Suprapubic skin (tissue), 4 donors: ENCODE measurements around the gene TXNIP. TPM values are rescaled to one million over a fixed set of nuclear protein-coding genes. Genes with fewer than 3 reads are reported as not detected.

Experiments used
- DNase-seq, 2 donors: peaks; one replicate each; pipeline ENCODE4 v3.0.0-alpha.2; 2019; ENCODE audit warnings: low spot score in 2 of 2
- H3K27ac ChIP-seq: fragments of 200-600 bp; sonication (generic); one replicate; pipeline ENCODE4 v1.5.1; 2019
- H3K27me3 ChIP-seq: fragments of 200-600 bp; sonication (generic); one replicate; pipeline ENCODE4 v1.5.1; 2019
- H3K36me3 ChIP-seq: fragments of 200-600 bp; sonication (generic); one replicate; pipeline ENCODE4 v1.5.1; 2019
- H3K4me1 ChIP-seq: fragments of 200-600 bp; sonication (generic); one replicate; pipeline ENCODE4 v1.5.1; 2019
- H3K4me3 ChIP-seq: fragments of 200-600 bp; sonication (generic); one replicate; pipeline ENCODE4 v1.5.1; 2019; ENCODE audit warnings: mild to moderate bottlenecking
- H3K9me3 ChIP-seq: fragments of 200-600 bp; sonication (generic); one replicate; pipeline ENCODE4 v1.5.1; 2019
- EP300 ChIP-seq: sonication (generic); formaldehyde crosslinking; IDR thresholded peaks from one replicate; pipeline ENCODE4 v1.6.1; 2017; ENCODE audit warnings: antibody characterized with exemption
- POLR2A ChIP-seq, 2 donors: fragments of 450-650 bp; IDR thresholded peaks; one replicate each; pipeline ENCODE4 v1.6.1; 2017; ENCODE audit warnings: antibody characterized with exemption in 2 of 2, mild to moderate bottlenecking in 2 of 2, moderate library complexity in 2 of 2
- POLR2AphosphoS5 ChIP-seq, 3 donors: sonication (generic); formaldehyde crosslinking; IDR thresholded peaks; one replicate each; pipeline ENCODE4 v1.6.1; 2017; ENCODE audit warnings: antibody characterized with exemption in 3 of 3
- WGBS: methylation state at CpG from one replicate; pipeline ENCODE4 v1.1.5; 2018; 5-methylcytosine and 5-hydroxymethylcytosine counted together
- total RNA-seq, 4 donors: library from RNA; depleted of rRNA; stranded (reverse); fragments of >200 nt; gene quantifications; one replicate each; pipeline ENCODE4 v1.1.0, GENCODE V29; 2016
- TF ChIP-seq, protein P1 (sequence below), 2 donors: fragments of 200-600 bp in 1 of 2; fragments of 450-650 bp in 1 of 2; sonication (generic) in 1 of 2; IDR thresholded peaks; one replicate each; pipeline ENCODE4 v1.5.1; 2016 to 2019; ENCODE audit warnings: antibody characterized with exemption in 2 of 2, mild to moderate bottlenecking in 1 of 2, moderate library complexity in 1 of 2

Gene TXNIP
- total RNA-seq, 4 donors from 2014 or later: 2,326 to 8,649 (median 2,541) TPM

GRCh38 chr1:145958734-145959133 lies 37.6 kb downstream of the TXNIP start:
- H3K4me1 ChIP-seq: peaks cover 84% of the 10 kb centered on the region

DNA sequence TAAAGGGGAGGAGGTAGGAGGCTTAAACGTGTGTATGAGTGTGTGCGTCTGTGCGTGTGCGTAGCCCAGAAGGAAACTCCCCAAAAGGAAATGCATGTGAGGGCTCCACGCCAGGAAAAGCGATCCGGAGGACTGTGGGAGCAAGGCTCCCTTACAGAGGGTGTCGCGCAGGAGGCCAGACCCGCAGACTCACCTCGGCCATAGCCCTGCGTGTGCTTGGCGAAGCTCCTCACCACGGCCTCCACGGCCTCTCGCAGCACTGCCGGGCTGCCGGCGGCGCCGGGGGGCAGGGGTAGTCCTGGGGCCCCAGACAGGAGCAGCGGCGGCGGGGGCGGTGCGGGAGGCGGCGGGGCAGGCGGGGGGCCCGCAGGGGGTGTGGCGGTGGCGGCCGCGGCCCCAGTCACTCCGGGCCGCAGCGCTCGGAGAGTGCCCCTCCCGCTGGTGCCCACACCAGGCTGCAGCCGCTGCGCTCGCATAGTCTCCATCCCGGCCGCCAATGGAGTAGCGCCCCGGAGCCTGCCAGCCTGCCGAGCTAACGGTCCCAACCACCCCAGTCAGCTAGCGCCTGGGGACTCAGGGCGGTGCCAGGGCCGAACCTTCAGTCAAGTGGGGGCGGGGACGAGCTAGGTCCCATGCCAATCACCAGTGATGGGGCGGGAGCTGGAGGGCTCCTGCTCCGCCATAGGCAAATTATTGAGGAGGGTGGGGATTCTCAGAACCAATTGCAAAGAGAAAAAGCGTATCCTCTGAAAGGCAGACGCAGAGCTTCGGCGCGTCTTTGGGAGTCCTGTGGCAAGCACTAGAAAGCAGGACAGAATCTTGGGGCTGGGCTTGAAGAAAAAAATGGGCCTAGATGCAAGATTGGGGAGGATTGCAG lies 38.7 kb downstream of the TXNIP start, which contains the start of gene LIX1L:
Gene LIX1L (minus strand): TSS at position 575 of the 877 bp plus-strand sequence. CDS start 90 bp downstream, at position 485.
- Histone ChIP-seq H3K27ac (peak within 1 kb of the TSS; percentile 91), H3K36me3 (no peaks in the 10 kb centered on the region), H3K9me3 (no peaks in the 10 kb centered on the region), H3K4me3 (peak within 1 kb of the TSS; percentile 76), H3K27me3 (no peaks in the 10 kb centered on the region), H3K4me1 (peaks cover 78% of the 10 kb centered on the region)
- TF ChIP-seq POLR2A (IDR thresholded peaks at IDR 0.05) (peak in 1 of 2 donors; percentile 32), POLR2AphosphoS5 (IDR thresholded peaks at IDR 0.05) (peak in 2 of 3 donors; percentile 29 to 54), EP300 (no peak)
- TF ChIP-seq, protein P1, sequence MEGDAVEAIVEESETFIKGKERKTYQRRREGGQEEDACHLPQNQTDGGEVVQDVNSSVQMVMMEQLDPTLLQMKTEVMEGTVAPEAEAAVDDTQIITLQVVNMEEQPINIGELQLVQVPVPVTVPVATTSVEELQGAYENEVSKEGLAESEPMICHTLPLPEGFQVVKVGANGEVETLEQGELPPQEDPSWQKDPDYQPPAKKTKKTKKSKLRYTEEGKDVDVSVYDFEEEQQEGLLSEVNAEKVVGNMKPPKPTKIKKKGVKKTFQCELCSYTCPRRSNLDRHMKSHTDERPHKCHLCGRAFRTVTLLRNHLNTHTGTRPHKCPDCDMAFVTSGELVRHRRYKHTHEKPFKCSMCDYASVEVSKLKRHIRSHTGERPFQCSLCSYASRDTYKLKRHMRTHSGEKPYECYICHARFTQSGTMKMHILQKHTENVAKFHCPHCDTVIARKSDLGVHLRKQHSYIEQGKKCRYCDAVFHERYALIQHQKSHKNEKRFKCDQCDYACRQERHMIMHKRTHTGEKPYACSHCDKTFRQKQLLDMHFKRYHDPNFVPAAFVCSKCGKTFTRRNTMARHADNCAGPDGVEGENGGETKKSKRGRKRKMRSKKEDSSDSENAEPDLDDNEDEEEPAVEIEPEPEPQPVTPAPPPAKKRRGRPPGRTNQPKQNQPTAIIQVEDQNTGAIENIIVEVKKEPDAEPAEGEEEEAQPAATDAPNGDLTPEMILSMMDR (IDR thresholded peaks at IDR 0.05): no peak
- peak; percentile 97 to 98 for DNase-seq
- WGBS: 0% methylated on average over 19 of the region's 60 CpGs

More at GRCh38 chr1:145958734-145959133, 37.6 kb downstream of the TXNIP start:
- Histone ChIP-seq H3K9me3 (no peaks in the 10 kb centered on the region), H3K27me3 (no peaks in the 10 kb centered on the region), H3K36me3 (no peaks in the 10 kb centered on the region), H3K4me3 (no peak overlapping the region), H3K27ac (no peak overlapping the region)
- no peak for DNase-seq
- TF ChIP-seq POLR2AphosphoS5 (IDR thresholded peaks at IDR 0.05) (no peak), POLR2A (IDR thresholded peaks at IDR 0.05) (no peak), EP300 (no peak)
- TF ChIP-seq, protein P1 (IDR thresholded peaks at IDR 0.05): no peak

- Histone ChIP-seq H3K36me3 (no peaks in the 10 kb centered on the region), H3K27me3 (no peaks in the 10 kb centered on the region), H3K27ac (peak overlapping the region; percentile 91), H3K4me1 (peaks cover 71% of the 10 kb centered on the region), H3K9me3 (no peaks in the 10 kb centered on the region), H3K4me3 (peak overlapping the region; percentile 76)
- TF ChIP-seq, protein P1 (IDR thresholded peaks at IDR 0.05): no peak
- TF ChIP-seq POLR2AphosphoS5 (IDR thresholded peaks at IDR 0.05) (no peak), POLR2A (IDR thresholded peaks at IDR 0.05) (no peak), EP300 (no peak)
- WGBS: 3% methylated on average over 3 of the region's 3 CpGs
- DNase-seq: no peak
Measured at GRCh38 chr1:145956781-145957442, 39.5 kb downstream of the TXNIP start.

GRCh38 chr1:145956361-145956760 lies 40.0 kb downstream of the TXNIP start:
- no peaks in the 10 kb centered on the region for H3K9me3 ChIP-seq
- no peaks in the 10 kb centered on the region for H3K27me3 ChIP-seq
- no peaks in the 10 kb centered on the region for H3K36me3 ChIP-seq
- peaks cover 65% of the 10 kb centered on the region for H3K4me1 ChIP-seq
- peak overlapping the region; percentile 76 for H3K4me3 ChIP-seq
- no peak for DNase-seq
- TF ChIP-seq POLR2AphosphoS5 (IDR thresholded peaks at IDR 0.05) (no peak), EP300 (no peak), POLR2A (IDR thresholded peaks at IDR 0.05) (no peak)
- TF ChIP-seq, protein P1 (IDR thresholded peaks at IDR 0.05): no peak
- H3K27ac ChIP-seq: peak overlapping the region; percentile 91

GRCh38 chr1:145955436-145955835 lies 40.9 kb downstream of the TXNIP start:
- no peak overlapping the region for H3K4me3 ChIP-seq
- peaks cover 56% of the 10 kb centered on the region for H3K4me1 ChIP-seq
- 54% methylated on average over 2 of the region's 2 CpGs for WGBS
- no peak for DNase-seq
- H3K36me3 ChIP-seq: no peaks in the 10 kb centered on the region
- no peaks in the 10 kb centered on the region for H3K9me3 ChIP-seq
- peak overlapping the region; percentile 40 for H3K27ac ChIP-seq
- TF ChIP-seq POLR2A (IDR thresholded peaks at IDR 0.05) (no peak), EP300 (no peak), POLR2AphosphoS5 (IDR thresholded peaks at IDR 0.05) (no peak)
- TF ChIP-seq, protein P1 (IDR thresholded peaks at IDR 0.05): no peak
- no peaks in the 10 kb centered on the region for H3K27me3 ChIP-seq
